Measurements from ENCODE around the gene FFAR1.

DNA sequence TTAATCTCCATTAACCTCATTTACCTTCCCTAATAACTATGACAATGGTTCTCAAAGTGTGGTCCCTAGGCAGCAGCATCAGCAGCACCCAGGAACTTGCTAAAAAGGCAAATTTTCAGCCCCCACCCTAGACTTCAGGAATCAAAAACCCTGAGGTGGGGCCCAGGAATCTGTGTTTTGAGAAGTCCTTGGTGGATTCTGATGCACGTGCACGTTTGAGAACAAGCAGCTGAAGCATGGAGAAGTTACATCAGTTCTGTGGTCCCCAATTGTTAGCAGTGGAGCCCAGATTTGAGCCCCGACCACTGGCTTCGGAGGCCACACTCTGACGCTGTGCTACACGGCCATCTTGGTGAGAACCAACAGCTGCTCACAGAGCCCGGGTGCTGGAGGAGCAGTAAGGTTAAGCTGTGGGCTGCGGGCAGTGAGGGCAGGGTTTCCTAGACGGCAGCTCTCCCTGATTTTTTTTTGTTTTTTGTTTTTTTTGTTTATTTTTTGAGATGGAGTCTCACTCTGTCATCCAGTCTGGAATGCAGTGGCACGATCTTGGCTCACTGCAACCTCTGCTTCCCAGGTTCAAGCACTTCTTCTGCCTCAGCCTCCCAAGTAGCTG, 32.7 kb upstream of the FFAR1 start:
- TF ChIP-seq, protein P1, sequence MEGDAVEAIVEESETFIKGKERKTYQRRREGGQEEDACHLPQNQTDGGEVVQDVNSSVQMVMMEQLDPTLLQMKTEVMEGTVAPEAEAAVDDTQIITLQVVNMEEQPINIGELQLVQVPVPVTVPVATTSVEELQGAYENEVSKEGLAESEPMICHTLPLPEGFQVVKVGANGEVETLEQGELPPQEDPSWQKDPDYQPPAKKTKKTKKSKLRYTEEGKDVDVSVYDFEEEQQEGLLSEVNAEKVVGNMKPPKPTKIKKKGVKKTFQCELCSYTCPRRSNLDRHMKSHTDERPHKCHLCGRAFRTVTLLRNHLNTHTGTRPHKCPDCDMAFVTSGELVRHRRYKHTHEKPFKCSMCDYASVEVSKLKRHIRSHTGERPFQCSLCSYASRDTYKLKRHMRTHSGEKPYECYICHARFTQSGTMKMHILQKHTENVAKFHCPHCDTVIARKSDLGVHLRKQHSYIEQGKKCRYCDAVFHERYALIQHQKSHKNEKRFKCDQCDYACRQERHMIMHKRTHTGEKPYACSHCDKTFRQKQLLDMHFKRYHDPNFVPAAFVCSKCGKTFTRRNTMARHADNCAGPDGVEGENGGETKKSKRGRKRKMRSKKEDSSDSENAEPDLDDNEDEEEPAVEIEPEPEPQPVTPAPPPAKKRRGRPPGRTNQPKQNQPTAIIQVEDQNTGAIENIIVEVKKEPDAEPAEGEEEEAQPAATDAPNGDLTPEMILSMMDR (conservative IDR thresholded peaks at IDR 0.05; ENCODE audit: low read depth in 2 of 2), result no peak
- no peak for TF ChIP-seq JUNB (IDR thresholded peaks at IDR 0.05; ENCODE audit: unreplicated experiment)
- TF ChIP-seq, protein P2, sequence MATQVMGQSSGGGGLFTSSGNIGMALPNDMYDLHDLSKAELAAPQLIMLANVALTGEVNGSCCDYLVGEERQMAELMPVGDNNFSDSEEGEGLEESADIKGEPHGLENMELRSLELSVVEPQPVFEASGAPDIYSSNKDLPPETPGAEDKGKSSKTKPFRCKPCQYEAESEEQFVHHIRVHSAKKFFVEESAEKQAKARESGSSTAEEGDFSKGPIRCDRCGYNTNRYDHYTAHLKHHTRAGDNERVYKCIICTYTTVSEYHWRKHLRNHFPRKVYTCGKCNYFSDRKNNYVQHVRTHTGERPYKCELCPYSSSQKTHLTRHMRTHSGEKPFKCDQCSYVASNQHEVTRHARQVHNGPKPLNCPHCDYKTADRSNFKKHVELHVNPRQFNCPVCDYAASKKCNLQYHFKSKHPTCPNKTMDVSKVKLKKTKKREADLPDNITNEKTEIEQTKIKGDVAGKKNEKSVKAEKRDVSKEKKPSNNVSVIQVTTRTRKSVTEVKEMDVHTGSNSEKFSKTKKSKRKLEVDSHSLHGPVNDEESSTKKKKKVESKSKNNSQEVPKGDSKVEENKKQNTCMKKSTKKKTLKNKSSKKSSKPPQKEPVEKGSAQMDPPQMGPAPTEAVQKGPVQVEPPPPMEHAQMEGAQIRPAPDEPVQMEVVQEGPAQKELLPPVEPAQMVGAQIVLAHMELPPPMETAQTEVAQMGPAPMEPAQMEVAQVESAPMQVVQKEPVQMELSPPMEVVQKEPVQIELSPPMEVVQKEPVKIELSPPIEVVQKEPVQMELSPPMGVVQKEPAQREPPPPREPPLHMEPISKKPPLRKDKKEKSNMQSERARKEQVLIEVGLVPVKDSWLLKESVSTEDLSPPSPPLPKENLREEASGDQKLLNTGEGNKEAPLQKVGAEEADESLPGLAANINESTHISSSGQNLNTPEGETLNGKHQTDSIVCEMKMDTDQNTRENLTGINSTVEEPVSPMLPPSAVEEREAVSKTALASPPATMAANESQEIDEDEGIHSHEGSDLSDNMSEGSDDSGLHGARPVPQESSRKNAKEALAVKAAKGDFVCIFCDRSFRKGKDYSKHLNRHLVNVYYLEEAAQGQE (IDR thresholded peaks at IDR 0.05; ENCODE audit: unreplicated experiment), result no peak
- no peak for TF ChIP-seq ZNF331 (CRISPR knock-in tag; IDR thresholded peaks at IDR 0.05; ENCODE audit: low read depth)
- no peak for TF ChIP-seq POLR2AphosphoS5 (IDR thresholded peaks at IDR 0.05; ENCODE audit: low read depth)
- no peak for TF ChIP-seq EZH2phosphoT487 (IDR thresholded peaks at IDR 0.05; ENCODE audit: unreplicated experiment)
- TF ChIP-seq EZH2 (IDR thresholded peaks at IDR 0.05; ENCODE audit: low read depth, unreplicated experiment), result no peak
- TF ChIP-seq CREB1 (CRISPR knock-in tag; IDR thresholded peaks at IDR 0.05; ENCODE audit: low read depth), result no peak
- TF ChIP-seq, protein P3, sequence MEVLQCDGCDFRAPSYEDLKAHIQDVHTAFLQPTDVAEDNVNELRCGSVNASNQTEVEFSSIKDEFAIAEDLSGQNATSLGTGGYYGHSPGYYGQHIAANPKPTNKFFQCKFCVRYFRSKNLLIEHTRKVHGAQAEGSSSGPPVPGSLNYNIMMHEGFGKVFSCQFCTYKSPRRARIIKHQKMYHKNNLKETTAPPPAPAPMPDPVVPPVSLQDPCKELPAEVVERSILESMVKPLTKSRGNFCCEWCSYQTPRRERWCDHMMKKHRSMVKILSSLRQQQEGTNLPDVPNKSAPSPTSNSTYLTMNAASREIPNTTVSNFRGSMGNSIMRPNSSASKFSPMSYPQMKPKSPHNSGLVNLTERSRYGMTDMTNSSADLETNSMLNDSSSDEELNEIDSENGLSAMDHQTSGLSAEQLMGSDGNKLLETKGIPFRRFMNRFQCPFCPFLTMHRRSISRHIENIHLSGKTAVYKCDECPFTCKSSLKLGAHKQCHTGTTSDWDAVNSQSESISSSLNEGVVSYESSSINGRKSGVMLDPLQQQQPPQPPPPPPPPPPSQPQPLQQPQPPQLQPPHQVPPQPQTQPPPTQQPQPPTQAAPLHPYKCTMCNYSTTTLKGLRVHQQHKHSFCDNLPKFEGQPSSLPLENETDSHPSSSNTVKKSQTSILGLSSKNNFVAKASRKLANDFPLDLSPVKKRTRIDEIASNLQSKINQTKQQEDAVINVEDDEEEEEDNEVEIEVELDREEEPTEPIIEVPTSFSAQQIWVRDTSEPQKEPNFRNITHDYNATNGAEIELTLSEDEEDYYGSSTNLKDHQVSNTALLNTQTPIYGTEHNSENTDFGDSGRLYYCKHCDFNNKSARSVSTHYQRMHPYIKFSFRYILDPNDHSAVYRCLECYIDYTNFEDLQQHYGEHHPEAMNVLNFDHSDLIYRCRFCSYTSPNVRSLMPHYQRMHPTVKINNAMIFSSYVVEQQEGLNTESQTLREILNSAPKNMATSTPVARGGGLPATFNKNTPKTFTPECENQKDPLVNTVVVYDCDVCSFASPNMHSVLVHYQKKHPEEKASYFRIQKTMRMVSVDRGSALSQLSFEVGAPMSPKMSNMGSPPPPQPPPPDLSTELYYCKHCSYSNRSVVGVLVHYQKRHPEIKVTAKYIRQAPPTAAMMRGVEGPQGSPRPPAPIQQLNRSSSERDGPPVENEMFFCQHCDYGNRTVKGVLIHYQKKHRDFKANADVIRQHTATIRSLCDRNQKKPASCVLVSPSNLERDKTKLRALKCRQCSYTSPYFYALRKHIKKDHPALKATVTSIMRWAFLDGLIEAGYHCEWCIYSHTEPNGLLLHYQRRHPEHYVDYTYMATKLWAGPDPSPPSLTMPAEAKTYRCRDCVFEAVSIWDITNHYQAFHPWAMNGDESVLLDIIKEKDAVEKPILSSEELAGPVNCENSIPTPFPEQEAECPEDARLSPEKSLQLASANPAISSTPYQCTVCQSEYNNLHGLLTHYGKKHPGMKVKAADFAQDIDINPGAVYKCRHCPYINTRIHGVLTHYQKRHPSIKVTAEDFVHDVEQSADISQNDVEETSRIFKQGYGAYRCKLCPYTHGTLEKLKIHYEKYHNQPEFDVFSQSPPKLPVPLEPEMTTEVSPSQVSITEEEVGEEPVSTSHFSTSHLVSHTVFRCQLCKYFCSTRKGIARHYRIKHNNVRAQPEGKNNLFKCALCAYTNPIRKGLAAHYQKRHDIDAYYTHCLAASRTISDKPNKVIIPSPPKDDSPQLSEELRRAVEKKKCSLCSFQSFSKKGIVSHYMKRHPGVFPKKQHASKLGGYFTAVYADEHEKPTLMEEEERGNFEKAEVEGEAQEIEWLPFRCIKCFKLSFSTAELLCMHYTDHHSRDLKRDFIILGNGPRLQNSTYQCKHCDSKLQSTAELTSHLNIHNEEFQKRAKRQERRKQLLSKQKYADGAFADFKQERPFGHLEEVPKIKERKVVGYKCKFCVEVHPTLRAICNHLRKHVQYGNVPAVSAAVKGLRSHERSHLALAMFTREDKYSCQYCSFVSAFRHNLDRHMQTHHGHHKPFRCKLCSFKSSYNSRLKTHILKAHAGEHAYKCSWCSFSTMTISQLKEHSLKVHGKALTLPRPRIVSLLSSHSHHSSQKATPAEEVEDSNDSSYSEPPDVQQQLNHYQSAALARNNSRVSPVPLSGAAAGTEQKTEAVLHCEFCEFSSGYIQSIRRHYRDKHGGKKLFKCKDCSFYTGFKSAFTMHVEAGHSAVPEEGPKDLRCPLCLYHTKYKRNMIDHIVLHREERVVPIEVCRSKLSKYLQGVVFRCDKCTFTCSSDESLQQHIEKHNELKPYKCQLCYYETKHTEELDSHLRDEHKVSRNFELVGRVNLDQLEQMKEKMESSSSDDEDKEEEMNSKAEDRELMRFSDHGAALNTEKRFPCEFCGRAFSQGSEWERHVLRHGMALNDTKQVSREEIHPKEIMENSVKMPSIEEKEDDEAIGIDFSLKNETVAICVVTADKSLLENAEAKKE (CRISPR knock-in tag; IDR thresholded peaks at IDR 0.05), result no peak
- TF ChIP-seq NANOG (IDR thresholded peaks at IDR 0.05; ENCODE audit: borderline replicate concordance), result no peak
- no peak for TF ChIP-seq STAT1 (IDR thresholded peaks at IDR 0.05; ENCODE audit: unreplicated experiment)
- no peak for TF ChIP-seq ZNF114 (CRISPR knock-in tag; IDR thresholded peaks at IDR 0.05)
